ENCODE results near the gene AMOTL1. TPM values are rescaled to one million over a fixed set of nuclear protein-coding genes. Genes with fewer than 3 reads are reported as not detected.

Gene AMOTL1
- total and polyA plus RNA-seq, 4 donors = 7.4 to 68.5 (median 27.3) TPM

DNA sequence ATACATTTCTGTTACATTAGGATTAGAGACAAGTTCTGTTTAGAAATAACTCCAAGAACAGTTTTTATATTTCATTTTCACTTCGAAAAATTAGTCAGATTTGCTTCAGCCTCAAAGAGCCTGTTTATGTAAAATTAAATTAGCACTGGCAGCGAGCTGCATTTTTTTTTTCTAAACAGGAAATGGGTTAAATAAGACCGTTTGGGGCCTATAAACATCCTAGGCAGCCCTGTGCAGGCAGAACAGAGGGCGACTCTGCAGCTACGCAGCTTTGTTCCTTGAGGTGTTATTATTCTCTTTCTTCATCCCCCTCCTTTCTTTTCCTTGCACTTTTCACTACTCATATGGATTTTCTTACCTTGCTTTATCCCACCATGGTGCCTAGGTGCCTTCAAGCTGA lies 156.5 kb downstream of the AMOTL1 start:
- Histone ChIP-seq H3K4me3 (no peak overlapping the region), H3K9ac (ENCODE audit: insufficient read depth in 1 of 2, low read length in 2 of 2) (peak overlapping the region in 1 of 2 donors; percentile 14), H3K9me3 (ENCODE audit: control insufficient read depth in 4 of 4, insufficient read depth in 3 of 4, low read length in 3 of 4) (peaks cover 0 to 2% (median 0%) of the 10 kb centered on the region in 4 donors), H3K27me3 (ENCODE audit: control insufficient read depth in 3 of 3, insufficient read depth in 3 of 3, low read length in 2 of 3) (no peaks in the 10 kb centered on the region), H3K27ac (ENCODE audit: low read depth in 1 of 2, low read length in 1 of 2) (peak overlapping the region in 1 of 2 donors; percentile 83), H3K4me1 (ENCODE audit: control insufficient read depth in 5 of 5, insufficient read depth in 5 of 5, low read length in 5 of 5) (peaks cover 0 to 71% (median 44%) of the 10 kb centered on the region in 5 donors), H3K36me3 (ENCODE audit: control insufficient read depth in 4 of 4, insufficient read depth in 4 of 4, low read length in 4 of 4) (no peaks in the 10 kb centered on the region)
- DNase-seq (peak in 2 of 3 donors; percentile 62 to 87), ATAC-seq (ENCODE audit: insufficient read depth, low FRiP score) (no peak)
- WGBS, 2 donors = 20 to 33% methylated on average over 5 of the region's 5 CpGs
- TF ChIP-seq, protein P1, sequence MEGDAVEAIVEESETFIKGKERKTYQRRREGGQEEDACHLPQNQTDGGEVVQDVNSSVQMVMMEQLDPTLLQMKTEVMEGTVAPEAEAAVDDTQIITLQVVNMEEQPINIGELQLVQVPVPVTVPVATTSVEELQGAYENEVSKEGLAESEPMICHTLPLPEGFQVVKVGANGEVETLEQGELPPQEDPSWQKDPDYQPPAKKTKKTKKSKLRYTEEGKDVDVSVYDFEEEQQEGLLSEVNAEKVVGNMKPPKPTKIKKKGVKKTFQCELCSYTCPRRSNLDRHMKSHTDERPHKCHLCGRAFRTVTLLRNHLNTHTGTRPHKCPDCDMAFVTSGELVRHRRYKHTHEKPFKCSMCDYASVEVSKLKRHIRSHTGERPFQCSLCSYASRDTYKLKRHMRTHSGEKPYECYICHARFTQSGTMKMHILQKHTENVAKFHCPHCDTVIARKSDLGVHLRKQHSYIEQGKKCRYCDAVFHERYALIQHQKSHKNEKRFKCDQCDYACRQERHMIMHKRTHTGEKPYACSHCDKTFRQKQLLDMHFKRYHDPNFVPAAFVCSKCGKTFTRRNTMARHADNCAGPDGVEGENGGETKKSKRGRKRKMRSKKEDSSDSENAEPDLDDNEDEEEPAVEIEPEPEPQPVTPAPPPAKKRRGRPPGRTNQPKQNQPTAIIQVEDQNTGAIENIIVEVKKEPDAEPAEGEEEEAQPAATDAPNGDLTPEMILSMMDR (IDR thresholded peaks at IDR 0.05; ENCODE audit: control extremely low read depth, extremely low read depth) = no peak

DNA sequence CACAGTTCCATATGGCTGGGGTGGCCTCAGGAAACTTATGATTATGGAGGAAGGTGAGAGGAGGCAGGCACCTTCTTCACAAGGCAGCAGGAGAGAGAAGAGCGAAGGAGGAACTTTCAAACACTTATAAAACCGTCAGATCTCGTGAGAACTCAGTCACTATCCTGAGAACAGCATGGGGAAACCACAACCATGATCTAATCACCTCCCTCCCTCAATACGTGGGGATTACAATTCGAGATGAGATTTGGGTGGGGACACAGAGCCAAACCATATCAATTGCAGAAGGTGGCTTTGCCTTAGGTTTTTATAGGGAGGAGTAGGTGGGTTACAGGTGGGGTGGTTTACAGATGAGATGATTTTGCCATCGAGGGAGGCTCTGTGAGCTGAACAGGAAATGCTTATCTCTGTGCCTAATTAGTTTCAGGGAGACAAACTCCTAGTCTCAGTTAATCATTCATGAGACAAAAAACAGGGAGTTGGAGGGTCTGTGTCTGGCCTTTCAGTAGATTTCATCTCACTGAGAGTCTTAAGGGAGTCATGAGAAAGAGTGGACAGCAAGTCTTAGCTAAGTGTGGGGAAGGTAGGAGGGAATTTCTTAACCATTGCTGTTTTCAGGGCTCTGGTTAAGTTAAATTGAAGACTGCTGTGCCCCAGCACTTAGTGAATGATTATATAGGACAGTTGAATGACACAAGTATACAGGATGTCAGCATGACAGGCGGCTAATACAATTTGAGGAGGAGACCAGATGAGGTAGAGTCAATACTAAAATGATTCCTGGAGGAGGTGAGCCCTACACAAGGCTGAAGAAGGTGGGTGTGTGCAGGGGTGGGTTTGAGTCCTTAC lies 157.5 kb downstream of the AMOTL1 start:
- H3K36me3 ChIP-seq (ENCODE audit: control insufficient read depth in 4 of 4, insufficient read depth in 4 of 4, low read length in 4 of 4) = no peaks in the 10 kb centered on the region
- TF ChIP-seq, protein P1 (IDR thresholded peaks at IDR 0.05; ENCODE audit: control extremely low read depth, extremely low read depth) = no peak
- peaks cover 0 to 71% (median 44%) of the 10 kb centered on the region in 5 donors for H3K4me1 ChIP-seq (ENCODE audit: control insufficient read depth in 5 of 5, insufficient read depth in 5 of 5, low read length in 5 of 5)
- H3K9ac ChIP-seq (ENCODE audit: insufficient read depth in 1 of 2, low read length in 2 of 2) = no peak overlapping the region
- peak overlapping the region in 1 of 2 donors; percentile 89 for H3K27ac ChIP-seq (ENCODE audit: low read depth in 1 of 2, low read length in 1 of 2)
- peaks cover 0 to 2% (median 0%) of the 10 kb centered on the region in 4 donors for H3K9me3 ChIP-seq (ENCODE audit: control insufficient read depth in 4 of 4, insufficient read depth in 3 of 4, low read length in 3 of 4)
- no peaks in the 10 kb centered on the region for H3K27me3 ChIP-seq (ENCODE audit: control insufficient read depth in 3 of 3, insufficient read depth in 3 of 3, low read length in 2 of 3)
- DNase-seq (peak in 1 of 3 donors; percentile 26), ATAC-seq (ENCODE audit: insufficient read depth, low FRiP score) (no peak)
- no peak overlapping the region for H3K4me3 ChIP-seq
- 48 to 51% methylated on average over 7 of the region's 7 CpGs for WGBS, 2 donors

DNA sequence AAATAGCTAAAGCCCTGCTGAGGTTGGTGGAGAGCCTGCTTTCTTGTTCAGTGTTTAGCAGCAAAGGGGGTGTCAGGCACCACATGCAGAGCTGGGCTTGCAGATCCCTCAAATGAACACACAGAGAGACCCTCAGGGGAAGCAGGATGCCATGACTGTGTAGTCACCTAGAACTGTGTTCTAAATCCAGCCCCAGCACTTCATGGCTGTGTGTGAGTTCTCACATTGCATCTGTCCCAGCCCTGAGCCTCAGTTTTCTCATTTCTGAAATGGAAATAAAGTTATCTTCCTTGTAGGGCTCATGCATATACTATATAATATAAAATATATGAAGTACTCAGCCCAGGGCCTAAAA lies 158.1 kb downstream of the AMOTL1 start:
- TF ChIP-seq, protein P1 (IDR thresholded peaks at IDR 0.05; ENCODE audit: control extremely low read depth, extremely low read depth) = no peak
- H3K36me3 ChIP-seq (ENCODE audit: control insufficient read depth in 4 of 4, insufficient read depth in 4 of 4, low read length in 4 of 4) = no peaks in the 10 kb centered on the region
- peak overlapping the region in 1 of 2 donors; percentile 89 for H3K27ac ChIP-seq (ENCODE audit: low read depth in 1 of 2, low read length in 1 of 2)
- H3K9me3 ChIP-seq (ENCODE audit: control insufficient read depth in 4 of 4, insufficient read depth in 3 of 4, low read length in 3 of 4) = peaks cover 0 to 2% (median 0%) of the 10 kb centered on the region in 4 donors
- H3K27me3 ChIP-seq (ENCODE audit: control insufficient read depth in 3 of 3, insufficient read depth in 3 of 3, low read length in 2 of 3) = no peaks in the 10 kb centered on the region
- H3K9ac ChIP-seq (ENCODE audit: insufficient read depth in 1 of 2, low read length in 2 of 2) = no peak overlapping the region
- DNase-seq (peak in 1 of 3 donors; percentile 32), ATAC-seq (ENCODE audit: insufficient read depth, low FRiP score) (no peak)
- peaks cover 0 to 71% (median 44%) of the 10 kb centered on the region in 5 donors for H3K4me1 ChIP-seq (ENCODE audit: control insufficient read depth in 5 of 5, insufficient read depth in 5 of 5, low read length in 5 of 5)
- H3K4me3 ChIP-seq = no peak overlapping the region

Other genes with a start within 250 kb of the AMOTL1 start
- gene FUT4, start 224.4 kb upstream of the AMOTL1 start, total RNA-seq = 1 to 10 TPM; 7.5 to 9.7 TPM
- gene FUT4, start 224.4 kb upstream of the AMOTL1 start, polyA plus RNA-seq = 1 to 10 TPM; 1.0 to 6.9 TPM
- gene PIWIL4, start 201.0 kb upstream of the AMOTL1 start, total RNA-seq = 1 to 10 TPM; 1.8 to 5.8 TPM
- gene PIWIL4, start 201.0 kb upstream of the AMOTL1 start, polyA plus RNA-seq = 1 to 10 TPM; 2.4 to 3.7 TPM
- gene CWC15, start 205.2 kb downstream of the AMOTL1 start, total RNA-seq = 10 to 100 TPM; 42.4 to 44.9 TPM
- gene CWC15, start 205.2 kb downstream of the AMOTL1 start, polyA plus RNA-seq = 100 to 1,000 TPM in 1 of 2 donors, 10 to 100 TPM in 1; 38.2 to 107 TPM
- under 1 TPM; 0.89 to 0.94 TPM for gene KDM4D, start 205.4 kb downstream of the AMOTL1 start, total RNA-seq
- gene KDM4D, start 205.4 kb downstream of the AMOTL1 start, polyA plus RNA-seq = under 1 TPM; 0.30 to 0.63 TPM